Pancreas (tissue), 10 donors: ENCODE results near the gene ZNF774. TPM values are rescaled to one million over a fixed set of nuclear protein-coding genes. Genes with fewer than 3 reads are reported as not detected.

ENCODE experiments used
- ATAC-seq, 4 donors: fragments of 200-7000 bp; cut with Tn5 transposase; one replicate each; pipeline versions ENCODE4 v1.8.0 to v1.9.1; 2020; ENCODE audit warnings: mild to moderate bottlenecking in 4 of 4, moderate library complexity in 4 of 4
- DNase-seq, 6 donors: peaks; one replicate each; pipeline ENCODE4 v3.0.0-alpha.2; 2020
- FAIRE-seq: peaks from 2 replicates; lab custom pipeline; 2012; peaks lifted over from hg19 to GRCh38; lab: Jason Lieb, UNC
- H3K27ac ChIP-seq, 4 donors: fragments of 200-600 bp; sonication (generic); 1 replicate in 3 of 4; 2 replicates in 1 of 4; pipeline versions ENCODE4 v1.5.0 to v1.8.0; 2020
- H3K27me3 ChIP-seq, 4 donors: fragments of 200-600 bp; one replicate each; pipeline ENCODE4 v1.8.0; 2021
- H3K36me3 ChIP-seq, 3 donors: fragments of 200-600 bp; sonication (generic) in 1 of 3; one replicate each; pipeline versions ENCODE4 v1.5.0 to v1.8.0; 2020 to 2021
- H3K4me1 ChIP-seq, 3 donors: fragments of 200-600 bp; one replicate each; pipeline ENCODE4 v1.8.0; 2021
- H3K4me3 ChIP-seq, 4 donors: fragments of 200-600 bp; sonication (generic) in 2 of 4; one replicate each; pipeline versions ENCODE4 v1.5.0 to v1.8.0; 2020 to 2021
- H3K9me3 ChIP-seq, 4 donors: fragments of 200-600 bp; one replicate each; pipeline ENCODE4 v1.8.0; 2021
- CTCF ChIP-seq, 4 donors: fragments of 200-600 bp; sonication (generic) in 3 of 4; IDR thresholded peaks; one replicate each; pipeline versions ENCODE4 v1.5.0 to v1.8.0; 2021; ENCODE audit warnings: antibody characterized with exemption in 4 of 4
- WGBS, 2 donors: extraction: QIAGEN DNeasy Blood & Tissue Kit; methylation state at CpG; one replicate each; pipeline ENCODE4 v1.1.7; 2013; 5-methylcytosine and 5-hydroxymethylcytosine counted together
- intact Hi-C, 3 donors: fragments of 100-400 bp; cut with DNase I; formaldehyde crosslinking; loops; one replicate each; pipeline versions ENCODE4 v1.11.1 to v1.14.2; 2022
- polyA plus RNA-seq, 2 donors: library from polyadenylated mRNA; stranded (reverse); fragments of 200-250 nt; gene quantifications; one replicate each; pipeline ENCODE4 v1.2.3, GENCODE V29; 2013
- total RNA-seq, 6 donors: library from RNA; stranded (reverse); fragmentation: NEBNext Ultra II Directional in 4 of 6; extraction: Animal tissue kit (Norgen Biotek cat#: 25700) in 4 of 6; gene quantifications; one replicate each; pipeline versions ENCODE4 v1.2.1 to v1.2.4, GENCODE V29; 2021 to 2023
- donor health status: healthy with polysubstance abuse.
- donor health status: DM: no; HTN: no; CAD: no; lungs with moderate emphysema.
- donor health status: DM: no; HTN: no; CAD: no.
- donor health status: control.
- donor health status: control.
- donor health status: Bipolar disorder and iron deficiency.
- donor health status: DM: yes; HTN: yes; CAD: no.
- donor health status: DM: no; HTN: no; CAD: no.
- donor health status: DM: no; HTN: no; CAD: no.
- donor health status: DM: yes; HTN: yes; CAD: no.

The ZNF774 gene
- total and polyA plus RNA-seq, 8 donors = 2.2 to 11.9 (median 4.3) TPM

GRCh38 chr15:90320062-90320884, 31.8 kb upstream of the ZNF774 start:
- H3K9me3 ChIP-seq = no peaks in the 10 kb centered on the region
- no peak overlapping the region for H3K4me3 ChIP-seq
- peak; percentile 49 to 89 (median 79) for ATAC-seq
- 15 to 16% methylated on average over 17 of the region's 17 CpGs for WGBS, 2 donors
- no peaks in the 10 kb centered on the region for H3K36me3 ChIP-seq
- peak overlapping the region in 2 of 4 donors; percentile 37 to 39 for H3K27ac ChIP-seq
- FAIRE-seq = no peak
- TF ChIP-seq CTCF (IDR thresholded peaks at IDR 0.05) = peak; percentile 94 to 100 (median 98)
- H3K27me3 ChIP-seq = no peaks in the 10 kb centered on the region
- peak; percentile 72 to 88 (median 79) for DNase-seq
- intact Hi-C loops = loop anchor here in 2 of 3 donors (5.0 to 10.0 kb wide), 2 partner anchors 162 to 165 kb away; no protein-coding TSS in a partner anchor
- peaks cover 12 to 18% (median 18%) of the 10 kb centered on the region in 3 donors for H3K4me1 ChIP-seq

GRCh38 chr15:90320885-90321278, 31.2 kb upstream of the ZNF774 start:
- no peaks in the 10 kb centered on the region for H3K36me3 ChIP-seq
- no peaks in the 10 kb centered on the region for H3K9me3 ChIP-seq
- H3K27ac ChIP-seq = no peak overlapping the region
- ATAC-seq (no peak), FAIRE-seq (no peak), DNase-seq (no peak)
- no peaks in the 10 kb centered on the region for H3K27me3 ChIP-seq
- peaks cover 10 to 16% (median 13%) of the 10 kb centered on the region in 3 donors for H3K4me1 ChIP-seq
- no peak overlapping the region for H3K4me3 ChIP-seq
- no peak for TF ChIP-seq CTCF (IDR thresholded peaks at IDR 0.05)
- 78 to 83% methylated on average over 1 of the region's 1 CpG for WGBS, 2 donors
- intact Hi-C loops = loop anchor here in 2 of 3 donors (5.0 to 10.0 kb wide), 2 partner anchors 161 to 164 kb away; no protein-coding TSS in a partner anchor

GRCh38 chr15:90322538-90322937, 29.5 kb upstream of the ZNF774 start:
- no peaks in the 10 kb centered on the region for H3K9me3 ChIP-seq
- intact Hi-C loops = loop anchor here in 2 of 3 donors (5.0 to 10.0 kb wide), 2 partner anchors 160 to 162 kb away; no protein-coding TSS in a partner anchor
- peaks cover 0 to 8% (median 0%) of the 10 kb centered on the region in 3 donors for H3K4me1 ChIP-seq
- H3K4me3 ChIP-seq = no peak overlapping the region
- TF ChIP-seq CTCF (IDR thresholded peaks at IDR 0.05) = no peak
- ATAC-seq (peak in 1 of 4 donors; percentile 20), FAIRE-seq (no peak), DNase-seq (peak in 1 of 6 donors; percentile 24)
- 78 to 84% methylated on average over 4 of the region's 4 CpGs for WGBS, 2 donors
- peak overlapping the region in 2 of 4 donors; percentile 0 to 36 for H3K27ac ChIP-seq
- H3K36me3 ChIP-seq = no peaks in the 10 kb centered on the region
- no peaks in the 10 kb centered on the region for H3K27me3 ChIP-seq

- Histone ChIP-seq H3K4me3 (no peak overlapping the region), H3K27me3 (no peaks in the 10 kb centered on the region), H3K36me3 (no peaks in the 10 kb centered on the region), H3K27ac (no peak overlapping the region), H3K4me1 (no peaks in the 10 kb centered on the region), H3K9me3 (no peaks in the 10 kb centered on the region)
- FAIRE-seq (no peak), DNase-seq (no peak), ATAC-seq (peak in 1 of 4 donors; percentile 42)
- intact Hi-C loops = loop anchor here in 1 of 3 donors (10.0 kb wide), 1 partner anchor 159 kb away; no protein-coding TSS in a partner anchor
- WGBS, 2 donors = 94% methylated on average over 4 of the region's 4 CpGs
- no peak for TF ChIP-seq CTCF (IDR thresholded peaks at IDR 0.05)
Measured at GRCh38 chr15:90325726-90326125, 26.4 kb upstream of the ZNF774 start.
